GM13976 (cell line): ENCODE measurements around the gene SLC24A5.

Experiments
- DNase-seq: peaks from one replicate; pipeline ENCODE4 v3.0.0; 2012; ENCODE audit warnings: low spot score
- in situ Hi-C: fragments of 300-500 bp; cut with MboI; formaldehyde crosslinking; loops from one replicate; pipeline ENCODE4 v1.12.0; 2022; ENCODE audit warnings: low sequenced_read_pairs, mixed read lengths, inconsistent platforms; ENCODE audit not compliant: unreplicated experiment
- TF ChIP-seq, protein P1 (sequence below): IDR thresholded peaks from 2 replicates; pipeline ENCODE4 v1.5.1; 2012; ENCODE audit warnings: borderline replicate concordance, mild to moderate bottlenecking; ENCODE audit not compliant: insufficient read depth; ENCODE audit errors: extremely low read depth, missing control alignments, control extremely low read depth

SLC24A5 gene

DNA sequence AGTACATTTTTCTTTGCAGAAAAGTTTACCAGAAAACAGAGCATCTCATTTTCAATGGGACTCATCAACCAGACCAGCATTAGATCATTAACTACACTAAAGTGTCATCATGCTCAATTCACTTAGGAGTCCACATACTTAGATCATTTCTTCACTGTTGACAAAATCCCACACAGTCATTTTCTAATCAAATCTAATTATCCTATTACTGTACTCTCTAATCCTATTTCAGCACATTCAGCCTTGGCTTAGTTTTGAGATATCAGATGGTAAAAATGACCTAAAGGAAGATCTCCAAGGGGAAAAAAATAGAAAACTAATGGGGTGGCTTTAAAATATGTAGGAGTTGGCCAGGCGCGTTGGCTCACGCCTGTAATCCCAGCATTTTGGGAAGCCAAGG, 65.5 kb downstream of the SLC24A5 start:
- in situ Hi-C loops: no loop called here
- TF ChIP-seq, protein P1, sequence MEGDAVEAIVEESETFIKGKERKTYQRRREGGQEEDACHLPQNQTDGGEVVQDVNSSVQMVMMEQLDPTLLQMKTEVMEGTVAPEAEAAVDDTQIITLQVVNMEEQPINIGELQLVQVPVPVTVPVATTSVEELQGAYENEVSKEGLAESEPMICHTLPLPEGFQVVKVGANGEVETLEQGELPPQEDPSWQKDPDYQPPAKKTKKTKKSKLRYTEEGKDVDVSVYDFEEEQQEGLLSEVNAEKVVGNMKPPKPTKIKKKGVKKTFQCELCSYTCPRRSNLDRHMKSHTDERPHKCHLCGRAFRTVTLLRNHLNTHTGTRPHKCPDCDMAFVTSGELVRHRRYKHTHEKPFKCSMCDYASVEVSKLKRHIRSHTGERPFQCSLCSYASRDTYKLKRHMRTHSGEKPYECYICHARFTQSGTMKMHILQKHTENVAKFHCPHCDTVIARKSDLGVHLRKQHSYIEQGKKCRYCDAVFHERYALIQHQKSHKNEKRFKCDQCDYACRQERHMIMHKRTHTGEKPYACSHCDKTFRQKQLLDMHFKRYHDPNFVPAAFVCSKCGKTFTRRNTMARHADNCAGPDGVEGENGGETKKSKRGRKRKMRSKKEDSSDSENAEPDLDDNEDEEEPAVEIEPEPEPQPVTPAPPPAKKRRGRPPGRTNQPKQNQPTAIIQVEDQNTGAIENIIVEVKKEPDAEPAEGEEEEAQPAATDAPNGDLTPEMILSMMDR: no peak
- no peak for DNase-seq

DNA sequence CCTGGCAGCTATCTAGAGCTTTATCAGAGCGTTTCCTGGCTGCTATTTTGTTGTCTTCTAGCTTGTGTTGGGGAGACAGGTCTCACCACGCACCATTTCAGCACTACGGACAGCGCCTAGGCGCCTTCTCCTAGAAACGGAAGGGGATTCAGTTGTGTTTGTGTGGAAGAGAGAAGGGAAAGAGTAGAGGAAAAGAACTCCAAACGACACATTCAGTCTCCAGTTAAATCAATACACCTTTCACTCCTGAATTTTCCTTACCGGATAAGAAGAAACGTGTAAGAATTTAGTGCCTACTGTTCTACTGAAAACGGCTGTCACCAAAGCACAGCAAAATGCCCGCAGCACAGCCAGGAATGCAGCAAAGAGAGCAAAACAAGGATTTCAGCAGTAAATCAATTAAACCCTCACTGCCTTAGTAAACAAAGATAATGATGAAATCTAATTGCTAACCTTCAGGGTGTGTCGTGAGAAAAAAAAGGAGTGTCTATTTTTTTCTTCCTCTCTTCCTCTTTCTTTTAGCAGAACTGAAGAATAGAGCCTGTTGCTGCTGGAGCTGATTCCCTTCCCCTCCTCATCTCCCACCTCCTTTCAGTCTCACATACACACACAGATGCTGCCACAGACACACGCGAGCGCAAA, 70.3 kb downstream of the SLC24A5 start:
- TF ChIP-seq, protein P1: no peak
- DNase-seq: peak; percentile 47
- in situ Hi-C loops: no loop called here

DNA sequence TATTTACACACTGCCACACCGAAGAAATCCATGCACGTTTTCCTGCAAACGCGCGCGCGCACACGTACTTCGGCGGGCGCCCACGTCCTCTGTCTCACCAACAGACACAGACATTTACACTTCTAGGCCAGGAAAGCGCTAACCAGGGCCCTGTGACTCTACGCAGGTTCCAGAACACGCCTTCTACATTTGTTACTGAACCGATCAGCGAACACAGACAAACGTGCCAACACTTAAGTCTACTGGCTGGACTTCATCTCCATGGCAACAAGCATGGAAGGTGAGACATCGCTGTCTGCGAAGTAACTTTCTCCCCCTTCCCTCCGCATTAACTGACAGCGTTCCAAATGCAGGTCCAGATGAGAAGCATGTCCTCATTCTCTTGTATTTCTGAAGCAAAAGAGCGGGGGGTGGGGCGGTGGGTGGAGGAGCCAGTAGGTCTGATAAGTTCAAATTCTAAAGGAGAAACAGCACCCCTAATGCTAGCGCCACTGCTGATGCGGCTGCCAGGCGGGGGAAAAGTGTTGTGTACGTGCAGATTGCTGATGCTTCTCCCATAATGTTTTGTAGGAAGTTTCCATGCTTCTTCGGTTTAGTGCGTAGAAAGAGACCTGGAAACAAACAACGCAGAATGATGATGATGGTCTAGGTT, 70.9 kb downstream of the SLC24A5 start, which contains the start of gene CTXN2:
Gene CTXN2, plus strand, starts transcription at position 92 of the 652 bp plus-strand sequence. CDS start 9,636 bp downstream, outside the sequence.
- DNase-seq: no peak
- in situ Hi-C loops: no loop called here
- TF ChIP-seq, protein P1: no peak
